HG03045 (cell line): ENCODE measurements around the gene NSD2.
"Not testable (repeated sequence)": the region's sequence is repeated elsewhere in the genome, so short reads cannot be mapped to it uniquely, and the experiment has no call there.

Experiments
- ATAC-seq: cut with Tn5 transposase; IDR thresholded peaks from one replicate; pipeline ENCODE4 v1.9.1; 2021; ENCODE audit warnings: mild to moderate bottlenecking, moderate library complexity; ENCODE audit not compliant: unreplicated experiment

Gene NSD2

GRCh38 chr4:2031161-2031560 is 160.0 kb downstream of the NSD2 start:
- ATAC-seq = not testable (repeated sequence)
